ENCODE data around the gene RAE1.
"Not testable (repeated sequence)": the region's sequence is repeated elsewhere in the genome, so short reads cannot be mapped to it uniquely, and the experiment has no call there.

The RAE1 gene

DNA sequence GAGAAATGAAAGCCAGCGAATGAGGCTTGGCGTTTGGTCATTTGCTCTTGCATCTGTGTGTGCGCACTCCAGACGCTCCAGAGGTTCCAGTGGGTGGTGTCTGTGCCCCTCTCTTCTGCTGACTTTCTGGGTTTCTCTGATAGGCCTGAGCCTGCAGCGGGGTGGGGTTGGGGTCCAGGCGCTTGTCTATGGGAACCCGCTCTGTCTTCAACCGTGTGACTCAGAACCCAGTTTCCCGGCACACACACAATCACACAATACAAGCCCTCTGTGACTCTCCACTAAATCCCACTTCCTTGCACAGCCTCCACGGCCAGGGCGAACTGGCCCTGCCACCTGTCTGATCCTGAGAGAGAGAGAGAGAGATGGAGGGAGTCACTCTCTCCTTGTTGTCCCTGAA is 64.7 kb downstream of the RAE1 start:
- DNase-seq (ENCODE audit: low read depth), result no peak

DNA sequence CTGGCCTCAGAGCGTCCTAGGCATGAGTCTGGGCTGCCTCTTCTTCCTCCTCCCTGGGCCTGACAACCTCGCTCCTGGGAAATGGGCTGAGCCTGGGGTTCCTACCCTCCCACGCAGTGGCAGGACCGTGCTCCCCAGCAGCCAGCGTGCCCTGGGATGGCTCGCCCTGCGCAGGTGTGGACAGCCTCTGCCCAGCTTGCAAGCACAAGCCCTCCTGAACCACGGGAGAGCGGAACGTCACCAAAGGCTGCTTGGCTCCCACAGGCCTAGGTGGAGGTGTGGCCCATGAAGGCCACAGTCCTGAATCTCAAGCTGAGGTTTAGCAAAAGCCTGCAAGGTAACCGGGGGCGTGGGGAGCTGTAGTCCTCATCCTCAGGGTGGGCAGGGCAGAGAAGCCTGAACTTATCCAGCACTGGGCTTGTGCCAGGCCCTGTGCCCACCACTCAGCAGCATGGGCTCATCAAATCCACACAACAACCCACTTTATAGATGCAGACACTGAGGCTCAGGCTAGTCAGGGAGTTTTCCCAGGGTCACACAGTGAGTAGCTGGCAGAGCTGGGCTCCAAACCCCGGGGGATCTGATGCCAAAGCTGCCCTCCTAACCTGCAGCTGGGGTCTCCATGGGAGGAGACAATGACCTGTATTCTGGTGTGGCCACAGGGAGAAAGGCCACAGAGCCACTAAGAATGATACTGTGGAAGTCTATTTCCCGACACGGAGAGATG is 65.4 kb downstream of the RAE1 start:
- no peak for DNase-seq (ENCODE audit: low read depth)

DNA sequence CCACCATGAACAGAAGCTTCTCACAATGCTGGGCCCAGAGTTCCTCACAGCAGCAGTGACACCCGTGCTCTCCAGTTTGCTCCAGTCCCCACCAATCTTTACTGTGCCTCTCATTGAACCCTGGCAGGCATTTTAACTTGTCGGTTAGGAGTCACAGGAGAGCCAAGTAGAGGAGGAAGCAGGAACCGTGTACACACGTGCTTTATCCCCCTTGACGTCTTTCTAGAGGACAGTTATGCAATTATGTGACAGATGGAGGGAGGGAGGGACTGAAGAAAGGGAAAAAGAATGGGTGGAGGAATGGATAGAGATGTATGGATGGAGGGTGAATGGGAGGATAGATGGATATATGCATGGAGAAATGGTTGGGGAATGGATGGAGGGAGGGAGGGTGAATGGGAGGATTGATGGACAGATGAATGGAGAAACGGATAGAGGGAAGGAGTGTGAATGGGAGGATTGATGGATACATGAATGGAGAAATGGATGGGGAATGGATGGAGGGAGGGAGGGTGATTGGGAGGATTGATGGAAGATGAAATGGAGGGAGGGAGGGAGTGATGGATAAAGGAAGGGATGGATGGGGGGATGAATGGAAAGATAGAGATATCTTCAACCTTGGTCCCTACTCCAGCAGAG is 66.1 kb downstream of the RAE1 start:
- no peak for DNase-seq (ENCODE audit: low read depth)

DNA sequence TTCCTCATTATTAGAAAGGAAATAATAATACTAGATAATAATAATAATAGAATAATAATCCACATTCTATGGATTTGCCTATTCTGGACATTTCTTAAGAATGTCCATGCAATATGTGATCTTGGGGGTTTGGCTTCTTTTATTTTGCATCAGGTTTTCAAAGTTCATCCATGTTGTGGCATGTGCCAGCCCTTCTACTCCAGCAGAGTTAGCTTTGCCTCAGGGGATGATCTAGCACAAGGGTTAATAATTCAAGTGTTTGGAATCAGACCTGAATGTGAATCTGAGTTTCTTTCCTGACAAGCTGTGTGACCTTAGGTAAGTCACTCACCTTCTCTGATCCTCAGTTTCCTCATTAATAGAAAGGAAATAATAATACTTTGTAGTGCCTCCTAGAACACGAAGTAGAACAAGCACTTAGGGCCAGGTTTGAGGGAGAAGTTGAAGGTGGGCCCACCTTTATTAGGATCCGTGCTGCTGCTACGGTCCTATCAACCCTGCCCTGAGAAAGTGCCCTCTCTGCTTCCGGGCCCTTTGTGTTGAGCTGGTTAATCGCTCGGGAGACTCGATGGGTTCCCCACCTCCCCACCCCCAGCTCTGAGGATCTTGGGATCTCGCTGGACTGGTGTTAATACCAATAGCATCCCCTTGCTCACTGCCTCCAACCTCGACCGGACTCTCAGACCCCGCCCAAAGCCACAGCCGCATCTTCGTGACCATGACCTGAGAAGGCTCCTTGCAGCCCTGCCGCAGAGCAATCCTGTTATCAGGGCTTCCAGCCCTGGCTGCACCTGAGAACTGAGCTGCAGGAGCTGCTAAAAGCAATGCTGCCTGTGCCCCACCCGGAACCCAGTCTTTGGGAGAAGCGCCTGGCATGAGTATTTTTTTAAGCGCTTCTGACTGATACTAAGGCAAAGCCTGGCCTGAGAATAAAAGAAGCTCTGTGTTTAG is 67.0 kb downstream of the RAE1 start:
- no peak for DNase-seq (ENCODE audit: low read depth)

DNA sequence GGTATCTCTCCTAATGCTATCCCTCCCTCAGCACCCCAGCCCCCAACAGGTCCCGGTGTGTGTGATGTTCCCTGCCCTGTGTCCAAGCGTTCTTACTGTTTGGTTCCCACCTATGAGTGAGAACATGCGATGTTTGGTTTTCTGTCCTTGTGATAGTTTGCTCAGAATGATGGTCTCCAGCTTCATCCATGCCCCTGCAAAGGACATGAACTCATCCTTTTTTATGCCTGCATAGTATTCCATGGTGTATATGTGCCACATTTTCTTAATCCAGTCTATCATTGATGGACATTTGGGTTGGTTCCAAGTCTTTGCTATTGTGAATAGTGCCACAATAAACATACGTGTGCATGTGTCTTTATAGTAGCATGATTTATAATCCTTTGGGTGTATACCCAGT is 68.4 kb downstream of the RAE1 start:
- not testable (repeated sequence) for DNase-seq (ENCODE audit: low read depth)

DNA sequence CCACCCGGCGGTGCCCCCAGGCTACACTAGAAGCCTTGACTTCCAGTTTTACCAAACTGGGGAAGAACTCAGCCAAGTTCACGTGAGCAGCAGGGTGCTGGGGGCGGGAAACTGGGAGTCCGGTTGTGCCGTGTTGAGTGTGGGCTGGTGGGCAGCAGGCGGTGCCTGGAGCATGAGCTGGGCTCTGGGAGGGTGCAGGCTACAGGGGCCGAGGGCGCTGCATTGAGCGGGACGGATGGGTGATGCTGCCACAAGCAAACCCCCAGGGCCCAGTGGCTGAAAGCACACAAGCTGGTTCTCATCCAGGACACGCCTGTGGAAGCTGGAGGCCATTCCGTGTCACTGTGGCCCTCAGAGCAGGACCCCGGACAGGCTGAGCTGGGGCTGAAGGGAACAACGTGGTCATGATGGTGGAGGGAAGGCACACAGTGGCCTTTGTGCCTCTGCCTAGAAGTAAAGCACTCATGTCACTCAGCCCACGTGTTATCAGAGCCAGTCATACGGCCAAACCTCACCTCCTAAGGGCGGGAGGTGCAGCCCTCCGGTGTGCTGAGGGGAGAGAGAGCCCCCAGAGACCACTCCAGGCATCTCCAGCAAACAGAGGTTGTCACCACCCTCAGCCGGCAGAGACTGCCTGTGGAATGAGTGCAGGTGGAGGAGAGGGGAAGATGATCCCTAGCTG is 69.7 kb downstream of the RAE1 start:
- no peak for DNase-seq (ENCODE audit: low read depth)

DNA sequence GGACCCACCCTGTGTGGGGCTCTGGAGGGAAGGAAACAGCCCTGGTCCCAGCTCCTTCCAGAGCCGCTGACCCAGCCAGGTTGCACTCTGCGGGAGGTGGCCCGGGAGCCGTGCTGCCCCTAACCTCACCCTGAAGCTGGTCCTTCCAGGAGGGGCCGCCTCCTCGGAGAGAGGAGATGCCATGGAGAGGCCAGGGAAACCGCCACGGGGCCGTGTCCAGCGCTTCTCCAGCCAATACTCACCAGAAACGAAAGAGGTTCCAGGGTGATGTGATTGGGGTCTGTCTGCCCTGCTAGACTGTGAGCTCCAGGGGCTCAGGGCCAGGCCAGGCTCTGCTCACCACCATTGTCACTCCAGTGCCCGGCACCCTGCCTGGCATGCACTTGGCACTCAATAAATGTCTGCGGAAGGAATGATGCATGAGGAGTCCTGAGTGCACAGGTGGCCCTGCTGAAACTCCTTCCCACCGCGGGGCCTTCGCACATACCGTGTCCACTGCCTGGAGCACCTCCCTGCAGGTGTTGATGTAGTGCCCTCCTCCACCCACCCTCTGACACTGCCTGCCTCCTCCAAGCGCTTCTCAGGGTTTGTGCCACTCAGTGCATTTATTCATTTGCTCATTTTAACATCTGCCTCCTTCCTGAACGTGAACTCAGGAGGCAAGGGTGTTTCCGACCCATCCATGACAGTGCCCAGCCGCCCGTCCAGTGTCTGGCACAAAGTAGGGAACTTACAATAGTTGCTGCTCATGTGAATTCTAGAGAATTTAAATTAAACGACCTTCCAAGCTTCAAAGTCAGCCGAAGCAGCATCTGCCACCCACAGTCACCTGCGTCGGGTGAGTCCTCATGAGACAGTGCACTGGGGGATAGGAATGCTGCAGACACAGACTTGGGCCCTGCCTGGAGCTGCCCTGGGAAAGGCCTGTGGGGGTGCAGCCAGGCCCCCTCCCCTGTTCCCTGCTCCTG is 70.5 kb downstream of the RAE1 start:
- DNase-seq (ENCODE audit: low read depth), result no peak

DNA sequence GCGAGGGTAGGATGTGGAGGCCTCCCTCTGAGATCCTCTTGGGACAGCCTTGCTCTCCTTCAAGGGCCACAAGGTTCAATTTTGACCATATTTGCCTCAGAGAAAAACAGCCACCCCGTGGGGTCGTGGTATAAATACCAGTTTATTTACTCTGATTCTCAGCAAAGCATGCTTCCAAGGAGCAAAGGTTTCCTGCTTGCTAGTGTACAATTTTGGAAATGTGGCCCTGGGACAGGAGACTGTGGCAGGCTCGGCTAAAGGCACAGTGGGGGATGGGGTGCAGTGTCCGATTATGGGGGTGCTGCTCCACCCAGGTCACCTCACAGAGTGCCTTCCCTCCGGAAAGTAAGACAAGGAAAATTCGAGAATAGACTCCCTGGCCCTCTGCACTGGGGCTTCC is 71.2 kb downstream of the RAE1 start:
- no peak for DNase-seq (ENCODE audit: low read depth)

DNA sequence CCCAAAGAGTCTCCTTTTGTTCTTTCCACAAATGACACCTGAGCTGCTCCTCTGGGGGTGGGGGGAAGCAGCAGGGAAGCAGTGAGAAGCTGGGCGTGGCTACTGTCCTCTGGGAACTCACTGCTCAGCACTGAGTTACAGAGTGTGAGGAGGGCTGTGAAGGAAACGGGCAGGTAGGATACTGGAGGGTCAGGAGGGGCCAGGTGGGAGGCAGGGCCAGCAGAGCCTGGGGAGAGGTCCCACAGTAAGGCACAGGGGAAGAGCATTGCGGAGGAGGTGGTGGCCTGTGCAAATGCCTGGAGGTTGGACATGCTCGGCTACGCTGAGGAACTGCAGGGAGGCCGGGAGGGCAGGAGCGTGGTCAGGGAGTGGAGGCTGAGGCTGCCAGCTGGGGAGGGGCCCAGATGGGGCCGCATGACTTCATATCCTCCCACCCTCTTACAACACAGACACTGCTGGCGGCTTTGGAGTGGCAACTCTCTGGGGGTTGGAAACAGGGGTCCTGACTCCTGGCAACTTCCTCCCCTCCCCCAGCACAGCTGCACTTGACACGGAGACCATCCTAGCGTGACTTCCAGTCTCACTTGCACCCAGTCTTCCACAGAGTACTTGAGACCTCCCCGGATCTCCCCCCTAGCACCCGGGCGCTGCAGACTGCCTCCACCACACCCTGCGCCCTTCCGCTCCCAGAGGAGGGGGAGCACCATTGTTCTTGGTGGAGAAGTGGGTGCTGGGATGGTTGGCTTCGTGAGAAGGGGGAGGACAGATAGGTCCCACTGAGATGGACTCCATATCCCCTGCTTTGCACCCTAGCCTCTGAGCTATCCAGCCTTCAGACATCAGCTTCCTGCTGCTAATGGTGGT is 74.3 kb downstream of the RAE1 start:
- no peak for DNase-seq (ENCODE audit: low read depth)

DNA sequence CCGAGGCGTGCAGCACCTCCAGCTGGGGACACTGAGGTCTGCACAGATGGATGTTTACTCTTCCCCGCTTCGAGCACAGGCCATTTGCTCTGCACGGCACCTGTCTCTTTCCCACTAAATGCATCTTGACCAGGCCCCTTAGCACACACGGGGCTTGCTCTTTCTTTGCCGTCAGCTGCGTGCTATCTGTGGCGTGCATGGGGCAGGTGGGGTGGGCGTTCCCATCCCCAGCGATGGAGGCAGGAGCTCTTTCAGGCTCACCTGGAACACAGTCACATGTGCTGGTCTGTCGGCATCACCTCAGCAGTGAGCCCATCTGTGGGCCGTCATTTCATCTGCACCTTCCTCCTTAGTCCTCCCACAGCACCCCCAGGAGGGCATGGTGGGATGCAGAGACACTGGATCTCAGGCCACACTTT is 75.2 kb downstream of the RAE1 start:
- no peak for DNase-seq (ENCODE audit: low read depth)

DNA sequence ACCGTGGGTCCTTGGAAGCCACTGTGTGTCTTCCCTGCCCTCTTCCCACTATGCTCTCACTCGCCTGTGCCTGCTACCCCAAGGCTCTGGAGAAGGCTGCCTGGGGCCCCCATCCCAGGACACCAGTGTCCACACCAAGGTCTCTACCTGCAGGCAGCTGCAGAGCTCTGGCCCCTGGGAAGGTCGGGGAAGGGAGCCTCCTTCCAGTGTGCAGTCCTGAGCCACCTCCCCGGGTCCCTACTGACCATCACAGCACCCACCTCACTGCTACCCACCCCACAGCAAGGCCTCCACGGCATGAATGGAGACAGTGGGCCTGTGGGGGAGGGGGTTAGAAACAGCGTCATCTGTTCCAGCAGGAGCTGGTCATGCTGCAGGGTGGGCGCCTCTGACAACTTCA is 75.8 kb downstream of the RAE1 start:
- DNase-seq (ENCODE audit: low read depth), result no peak

DNA sequence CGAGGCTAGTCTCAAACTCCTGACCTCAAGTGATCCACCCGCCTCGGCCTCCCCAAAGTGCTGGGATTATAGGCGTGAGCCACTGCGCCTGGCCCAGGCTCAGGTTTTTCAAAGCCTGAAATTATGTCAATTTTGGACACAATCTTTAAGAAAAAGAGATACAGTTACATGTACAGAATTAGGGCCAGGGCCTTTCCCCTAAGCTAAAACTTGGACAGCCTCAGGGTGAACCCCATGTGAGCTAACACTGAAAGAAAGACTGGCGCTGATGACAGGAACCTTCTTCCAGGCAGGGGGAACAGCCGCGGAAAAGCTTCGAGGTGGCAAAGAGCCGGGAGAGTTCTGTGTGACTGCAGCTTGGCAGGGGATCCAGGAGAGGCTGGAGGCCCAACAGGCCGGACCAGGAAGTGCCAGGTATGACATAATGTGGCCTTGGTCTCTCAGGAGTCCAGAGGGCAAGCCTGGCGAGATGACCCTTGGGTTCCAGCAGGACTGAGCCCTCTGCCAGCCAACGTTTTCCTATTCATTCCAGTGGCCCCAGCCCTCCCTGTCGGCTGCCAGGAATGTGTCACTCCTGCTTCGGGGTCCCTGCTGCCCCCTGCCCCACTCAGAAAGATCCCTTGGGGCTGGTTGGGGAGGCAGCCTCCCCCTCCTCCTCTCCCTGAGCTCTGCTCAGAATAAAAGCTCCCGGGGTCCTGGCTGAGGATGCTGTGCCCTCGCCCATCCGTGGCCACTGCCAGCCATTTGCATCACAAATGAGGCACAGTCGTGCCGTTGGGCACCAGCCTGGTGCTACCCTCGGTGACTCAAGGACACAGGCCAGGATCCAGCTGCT is 77.5 kb downstream of the RAE1 start:
- DNase-seq (ENCODE audit: low read depth), result no peak
